Thyroid gland (tissue), 4 donors: Measurements from ENCODE around the gene TUBB1.

Source experiments
- CTCF ChIP-seq, 6 experiments: fragments of 200-600 bp in 3 of 6; fragments of 450-650 bp in 3 of 6; sonication (generic) in 3 of 6; IDR thresholded peaks; one replicate each; pipeline ENCODE4 v1.5.1; 2016 to 2019; ENCODE audit warnings: antibody characterized with exemption in 6 of 6, mild to moderate bottlenecking in 2 of 6, inconsistent platforms in 1 of 6, moderate library complexity in 1 of 6
- POLR2A ChIP-seq, 2 donors: fragments of 450-650 bp; IDR thresholded peaks; one replicate each; pipeline ENCODE4 v1.6.1; 2017; ENCODE audit warnings: antibody characterized with exemption in 2 of 2, mild to moderate bottlenecking in 2 of 2, moderate library complexity in 1 of 2

GRCh38 chr20:59006864-59007664, 12.2 kb upstream of the TUBB1 start, which contains the start of gene CTSZ:
- TF ChIP-seq CTCF (IDR thresholded peaks at IDR 0.05): no peak
- TF ChIP-seq POLR2A (IDR thresholded peaks at IDR 0.05): peak in 1 of 2 donors; percentile 67
